VCaP (cell line): ENCODE results near the gene SELPLG.
A peak's percentile ranks its signal among the peaks of the same experiment; 100 is the strongest.
"Not testable (repeated sequence)": the region's sequence is repeated elsewhere in the genome, so short reads cannot be mapped to it uniquely, and the experiment has no call there.

Experiments
- H3K27ac ChIP-seq: fragments of 450-650 bp; 2 replicates; pipeline ENCODE4 v1.5.1; 2017
- CTCF ChIP-seq: fragments of 450-650 bp; conservative IDR thresholded peaks from 2 replicates; pipeline ENCODE4 v1.5.1; 2017; ENCODE audit warnings: mild to moderate bottlenecking, moderate library complexity

The SELPLG gene

GRCh38 chr12:108625228-108625627 is 8.5 kb downstream of the SELPLG start:
- TF ChIP-seq CTCF = no peak
- peak overlapping the region; percentile 23 for H3K27ac ChIP-seq

DNA sequence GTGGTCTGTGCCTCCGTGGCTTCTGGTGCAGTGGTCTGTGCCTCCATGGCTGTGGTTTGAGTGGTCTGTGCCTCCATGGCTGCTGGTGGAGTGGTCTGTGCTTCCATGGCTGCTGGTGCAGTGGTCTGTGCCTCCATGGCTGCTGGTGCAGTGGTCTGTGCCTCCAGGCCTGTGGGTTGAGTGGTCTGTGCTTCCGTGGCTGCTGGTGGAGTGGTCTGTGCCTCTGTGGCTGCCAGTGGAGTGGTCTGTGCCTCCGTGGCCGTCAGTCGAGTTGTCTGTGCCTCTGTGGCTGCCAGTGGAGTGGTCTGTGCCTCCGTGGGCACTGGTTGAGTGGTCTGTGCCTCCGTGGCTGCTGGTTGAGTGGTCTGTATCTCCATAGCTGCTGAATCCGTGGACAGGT is 10.1 kb downstream of the SELPLG start:
- no peak for TF ChIP-seq CTCF
- no peak overlapping the region for H3K27ac ChIP-seq

GRCh38 chr12:108622921-108623514 is 10.7 kb downstream of the SELPLG start:
- H3K27ac ChIP-seq = no peak overlapping the region
- TF ChIP-seq CTCF = no peak

DNA sequence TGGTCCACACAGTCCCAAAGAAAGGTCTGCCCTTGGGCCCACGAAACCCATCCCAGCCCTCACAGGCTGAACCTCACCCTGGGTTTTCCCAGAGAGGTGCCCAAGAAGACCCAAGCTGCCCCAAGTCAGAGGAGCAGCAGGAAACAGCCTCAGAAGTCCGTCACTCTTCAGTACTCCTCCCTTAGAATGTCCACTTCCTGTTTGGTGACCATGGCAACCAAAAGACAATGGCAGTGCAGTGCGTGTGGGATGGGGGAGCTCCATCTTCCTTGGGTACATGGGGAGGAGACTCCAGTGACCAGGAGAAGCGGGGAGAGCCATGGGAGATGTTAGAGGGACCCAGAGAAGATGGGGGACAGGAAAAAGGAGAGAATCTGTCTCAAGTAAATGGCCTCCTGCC is 11.3 kb downstream of the SELPLG start:
- H3K27ac ChIP-seq = no peak overlapping the region
- no peak for TF ChIP-seq CTCF

- H3K27ac ChIP-seq = no peak overlapping the region
- TF ChIP-seq CTCF = no peak
Observed at GRCh38 chr12:108621161-108621560, 12.5 kb downstream of the SELPLG start.

- no peak overlapping the region for H3K27ac ChIP-seq
- TF ChIP-seq CTCF = no peak
Observed at GRCh38 chr12:108620236-108620879, 13.3 kb downstream of the SELPLG start.

GRCh38 chr12:108619369-108620160 is 14.1 kb downstream of the SELPLG start:
- no peak overlapping the region for H3K27ac ChIP-seq

GRCh38 chr12:108618953-108619274 is 14.8 kb downstream of the SELPLG start:
- not testable (repeated sequence) for H3K27ac ChIP-seq

More at GRCh38 chr12:108619369-108620160, 14.1 kb downstream of the SELPLG start:
- no peak for TF ChIP-seq CTCF
